ENCODE measurements around the gene ART5.

DNA sequence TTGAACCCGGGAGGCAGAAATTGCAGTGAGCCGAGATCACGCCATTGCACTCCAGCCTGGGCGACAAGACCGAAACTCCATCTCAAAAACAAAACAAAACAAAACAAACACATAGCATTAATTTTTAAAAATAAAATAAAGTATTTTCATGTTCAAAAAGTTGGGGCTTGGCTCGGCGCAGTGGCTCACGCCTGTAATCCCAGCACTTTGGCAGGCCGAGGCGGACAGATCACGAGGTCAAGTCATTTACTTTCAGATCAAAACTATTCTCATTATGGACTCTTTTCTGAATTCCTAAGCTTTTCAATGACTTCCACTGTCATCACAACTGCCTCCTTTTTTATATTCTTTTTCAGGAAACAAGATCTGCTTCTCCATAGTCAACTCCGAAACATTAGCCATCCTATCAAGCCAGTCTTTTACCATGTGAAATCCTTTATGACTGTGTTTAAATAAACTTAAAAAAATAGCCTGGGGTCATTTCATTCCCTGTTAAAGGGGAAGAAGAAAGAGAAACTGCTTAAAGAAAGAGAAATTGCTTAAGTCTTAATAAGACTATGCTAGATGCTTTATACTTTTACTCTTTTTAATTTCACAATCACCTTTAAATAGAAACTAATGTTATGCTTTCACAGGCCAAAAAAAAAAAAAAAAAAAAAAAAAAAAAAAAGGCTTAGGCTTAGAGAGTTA lies 42.5 kb upstream of the ART5 start:
- TF ChIP-seq, protein P1, sequence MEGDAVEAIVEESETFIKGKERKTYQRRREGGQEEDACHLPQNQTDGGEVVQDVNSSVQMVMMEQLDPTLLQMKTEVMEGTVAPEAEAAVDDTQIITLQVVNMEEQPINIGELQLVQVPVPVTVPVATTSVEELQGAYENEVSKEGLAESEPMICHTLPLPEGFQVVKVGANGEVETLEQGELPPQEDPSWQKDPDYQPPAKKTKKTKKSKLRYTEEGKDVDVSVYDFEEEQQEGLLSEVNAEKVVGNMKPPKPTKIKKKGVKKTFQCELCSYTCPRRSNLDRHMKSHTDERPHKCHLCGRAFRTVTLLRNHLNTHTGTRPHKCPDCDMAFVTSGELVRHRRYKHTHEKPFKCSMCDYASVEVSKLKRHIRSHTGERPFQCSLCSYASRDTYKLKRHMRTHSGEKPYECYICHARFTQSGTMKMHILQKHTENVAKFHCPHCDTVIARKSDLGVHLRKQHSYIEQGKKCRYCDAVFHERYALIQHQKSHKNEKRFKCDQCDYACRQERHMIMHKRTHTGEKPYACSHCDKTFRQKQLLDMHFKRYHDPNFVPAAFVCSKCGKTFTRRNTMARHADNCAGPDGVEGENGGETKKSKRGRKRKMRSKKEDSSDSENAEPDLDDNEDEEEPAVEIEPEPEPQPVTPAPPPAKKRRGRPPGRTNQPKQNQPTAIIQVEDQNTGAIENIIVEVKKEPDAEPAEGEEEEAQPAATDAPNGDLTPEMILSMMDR (IDR thresholded peaks at IDR 0.05 in 8 of 11, conservative IDR thresholded peaks at IDR 0.05 in 3 of 11): no peak
- TF ChIP-seq POLR2A (IDR thresholded peaks at IDR 0.05) (no peak), POLR2AphosphoS5 (IDR thresholded peaks at IDR 0.05) (no peak)
